ENCODE measurements around the gene ZFP91.

The ZFP91 gene

GRCh38 chr11:58609723-58610122 is 30.9 kb downstream of the ZFP91 start:
- Histone ChIP-seq H3K36me3 (ENCODE audit: control insufficient read depth in 2 of 2, insufficient read depth in 2 of 2, low read length in 2 of 2) (peaks cover 42% of the 10 kb centered on the region in 2 donors), H3K4me1 (ENCODE audit: control insufficient read depth in 2 of 2, insufficient read depth in 2 of 2, low read length in 2 of 2) (peaks cover 7 to 14% of the 10 kb centered on the region in 2 donors), H3K27ac (ENCODE audit: low read depth in 2 of 2, low read length in 2 of 2) (no peak overlapping the region), H3K9ac (ENCODE audit: low read depth in 1 of 2, low read length in 2 of 2) (no peak overlapping the region), H3K27me3 (ENCODE audit: control insufficient read depth in 2 of 2, insufficient read depth in 2 of 2, low read length in 2 of 2) (no peaks in the 10 kb centered on the region), H3K9me3 (ENCODE audit: control insufficient read depth in 2 of 2, low read length in 2 of 2) (no peaks in the 10 kb centered on the region), H3K4me3 (ENCODE audit: low read length in 2 of 2) (no peak overlapping the region)

DNA sequence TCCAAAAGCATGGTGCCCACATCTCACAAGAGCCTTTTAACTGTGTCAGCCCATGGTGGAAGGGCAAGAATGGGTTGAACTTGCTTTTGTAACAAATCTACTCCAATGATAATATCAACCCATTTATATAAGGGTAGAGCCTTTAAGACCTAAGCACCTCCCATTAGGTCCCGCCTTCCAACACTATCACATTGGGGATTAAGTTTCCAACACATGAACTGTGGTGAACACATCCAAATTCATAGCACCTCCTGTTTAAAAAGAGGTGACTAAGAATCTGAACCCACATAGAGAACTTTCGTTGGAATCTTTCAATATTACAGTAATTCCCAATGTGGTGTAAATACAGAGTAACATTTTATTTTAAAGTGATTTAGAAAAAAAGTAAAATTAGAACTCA is 34.4 kb downstream of the ZFP91 start:
- Histone ChIP-seq H3K36me3 (ENCODE audit: control insufficient read depth in 2 of 2, insufficient read depth in 2 of 2, low read length in 2 of 2) (peaks cover 69 to 73% of the 10 kb centered on the region in 2 donors), H3K9me3 (ENCODE audit: control insufficient read depth in 2 of 2, low read length in 2 of 2) (no peaks in the 10 kb centered on the region), H3K4me1 (ENCODE audit: control insufficient read depth in 2 of 2, insufficient read depth in 2 of 2, low read length in 2 of 2) (no peaks in the 10 kb centered on the region), H3K27ac (ENCODE audit: low read depth in 2 of 2, low read length in 2 of 2) (no peak overlapping the region), H3K4me3 (ENCODE audit: low read length in 2 of 2) (no peak overlapping the region), H3K27me3 (ENCODE audit: control insufficient read depth in 2 of 2, insufficient read depth in 2 of 2, low read length in 2 of 2) (no peaks in the 10 kb centered on the region), H3K9ac (ENCODE audit: low read depth in 1 of 2, low read length in 2 of 2) (no peak overlapping the region)

GRCh38 chr11:58615559-58615958 is 36.7 kb downstream of the ZFP91 start:
- Histone ChIP-seq H3K4me1 (ENCODE audit: control insufficient read depth in 2 of 2, insufficient read depth in 2 of 2, low read length in 2 of 2) (no peaks in the 10 kb centered on the region), H3K27me3 (ENCODE audit: control insufficient read depth in 2 of 2, insufficient read depth in 2 of 2, low read length in 2 of 2) (no peaks in the 10 kb centered on the region), H3K9ac (ENCODE audit: low read depth in 1 of 2, low read length in 2 of 2) (no peak overlapping the region), H3K36me3 (ENCODE audit: control insufficient read depth in 2 of 2, insufficient read depth in 2 of 2, low read length in 2 of 2) (peaks cover 76 to 83% of the 10 kb centered on the region in 2 donors), H3K4me3 (ENCODE audit: low read length in 2 of 2) (no peak overlapping the region), H3K27ac (ENCODE audit: low read depth in 2 of 2, low read length in 2 of 2) (no peak overlapping the region), H3K9me3 (ENCODE audit: control insufficient read depth in 2 of 2, low read length in 2 of 2) (no peaks in the 10 kb centered on the region)

GRCh38 chr11:58616594-58616993 is 37.7 kb downstream of the ZFP91 start:
- Histone ChIP-seq H3K9me3 (ENCODE audit: control insufficient read depth in 2 of 2, low read length in 2 of 2) (no peaks in the 10 kb centered on the region), H3K4me1 (ENCODE audit: control insufficient read depth in 2 of 2, insufficient read depth in 2 of 2, low read length in 2 of 2) (no peaks in the 10 kb centered on the region), H3K36me3 (ENCODE audit: control insufficient read depth in 2 of 2, insufficient read depth in 2 of 2, low read length in 2 of 2) (peaks cover 72 to 85% of the 10 kb centered on the region in 2 donors), H3K4me3 (ENCODE audit: low read length in 2 of 2) (no peak overlapping the region), H3K27ac (ENCODE audit: low read depth in 2 of 2, low read length in 2 of 2) (no peak overlapping the region), H3K9ac (ENCODE audit: low read depth in 1 of 2, low read length in 2 of 2) (no peak overlapping the region), H3K27me3 (ENCODE audit: control insufficient read depth in 2 of 2, insufficient read depth in 2 of 2, low read length in 2 of 2) (no peaks in the 10 kb centered on the region)

DNA sequence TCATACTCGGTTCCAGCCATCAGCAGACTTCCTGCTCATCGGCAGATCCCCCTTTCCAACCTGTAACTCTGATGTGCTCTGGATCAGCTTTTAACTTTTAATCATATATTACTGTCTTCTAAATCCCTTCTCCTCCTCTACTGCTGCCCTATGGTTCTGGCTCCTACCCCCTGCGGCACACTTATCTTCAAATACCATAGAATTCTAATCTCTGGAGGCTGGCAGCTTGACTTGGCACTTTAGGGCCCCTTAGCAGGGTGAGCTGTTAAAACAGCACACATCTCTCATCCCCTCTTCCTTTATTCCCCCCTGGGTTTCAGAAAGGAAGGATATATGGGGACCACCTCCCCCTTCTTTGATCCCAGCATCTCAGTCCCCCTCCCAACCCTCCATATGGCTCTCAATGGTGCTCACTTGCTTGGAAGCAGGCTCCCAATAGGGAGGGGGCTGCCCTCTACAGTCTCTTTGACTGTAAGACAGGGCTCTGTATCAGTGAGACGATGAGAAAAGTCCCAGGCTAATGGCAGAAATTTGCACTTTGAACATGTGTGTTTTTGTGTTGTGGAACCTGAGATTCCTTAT is 39.2 kb downstream of the ZFP91 start:
- Histone ChIP-seq H3K9me3 (ENCODE audit: control insufficient read depth in 2 of 2, low read length in 2 of 2) (no peaks in the 10 kb centered on the region), H3K9ac (ENCODE audit: low read depth in 1 of 2, low read length in 2 of 2) (no peak overlapping the region), H3K27me3 (ENCODE audit: control insufficient read depth in 2 of 2, insufficient read depth in 2 of 2, low read length in 2 of 2) (no peaks in the 10 kb centered on the region), H3K4me1 (ENCODE audit: control insufficient read depth in 2 of 2, insufficient read depth in 2 of 2, low read length in 2 of 2) (no peaks in the 10 kb centered on the region), H3K27ac (ENCODE audit: low read depth in 2 of 2, low read length in 2 of 2) (no peak overlapping the region), H3K36me3 (ENCODE audit: control insufficient read depth in 2 of 2, insufficient read depth in 2 of 2, low read length in 2 of 2) (peaks cover 68 to 81% of the 10 kb centered on the region in 2 donors), H3K4me3 (ENCODE audit: low read length in 2 of 2) (no peak overlapping the region)

GRCh38 chr11:58621586-58622262 is 42.9 kb downstream of the ZFP91 start:
- Histone ChIP-seq H3K27me3 (ENCODE audit: control insufficient read depth in 2 of 2, insufficient read depth in 2 of 2, low read length in 2 of 2) (no peaks in the 10 kb centered on the region), H3K4me3 (ENCODE audit: low read length in 2 of 2) (no peak overlapping the region), H3K9me3 (ENCODE audit: control insufficient read depth in 2 of 2, low read length in 2 of 2) (no peaks in the 10 kb centered on the region), H3K36me3 (ENCODE audit: control insufficient read depth in 2 of 2, insufficient read depth in 2 of 2, low read length in 2 of 2) (peaks cover 54 to 68% of the 10 kb centered on the region in 2 donors), H3K4me1 (ENCODE audit: control insufficient read depth in 2 of 2, insufficient read depth in 2 of 2, low read length in 2 of 2) (no peaks in the 10 kb centered on the region), H3K9ac (ENCODE audit: low read depth in 1 of 2, low read length in 2 of 2) (no peak overlapping the region), H3K27ac (ENCODE audit: low read depth in 2 of 2, low read length in 2 of 2) (no peak overlapping the region)

DNA sequence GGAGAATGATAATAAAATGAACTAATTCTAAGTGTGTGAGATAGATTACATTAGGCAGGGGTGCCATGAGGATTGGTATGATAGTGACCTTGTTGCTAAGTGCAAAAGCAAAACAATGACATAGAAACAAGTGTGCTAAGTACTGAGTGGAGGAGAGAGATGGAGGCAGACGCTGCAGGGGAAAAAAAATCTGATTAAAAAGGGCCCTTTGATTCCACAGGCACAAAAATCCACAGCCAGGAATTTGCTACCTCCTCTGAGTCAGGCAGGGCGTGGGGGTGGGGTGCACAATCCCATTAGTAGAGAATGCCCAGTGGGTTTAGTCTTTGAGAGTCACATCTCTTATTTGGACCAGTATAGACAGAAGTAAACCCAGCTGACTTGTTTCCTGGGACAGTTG is 43.5 kb downstream of the ZFP91 start, which contains the start of gene CNTF:
Gene CNTF (plus strand): TSS at position 322 of the 400 bp plus-strand sequence. CDS start 88 bp downstream, outside the sequence.
- Histone ChIP-seq H3K27me3 (ENCODE audit: control insufficient read depth in 2 of 2, insufficient read depth in 2 of 2, low read length in 2 of 2) (no peaks in the 10 kb centered on the region), H3K4me1 (ENCODE audit: control insufficient read depth in 2 of 2, insufficient read depth in 2 of 2, low read length in 2 of 2) (no peaks in the 10 kb centered on the region), H3K9ac (ENCODE audit: low read depth in 1 of 2, low read length in 2 of 2) (no peak within 1 kb of the TSS), H3K27ac (ENCODE audit: low read depth in 2 of 2, low read length in 2 of 2) (no peak within 1 kb of the TSS), H3K36me3 (ENCODE audit: control insufficient read depth in 2 of 2, insufficient read depth in 2 of 2, low read length in 2 of 2) (peaks cover 48 to 63% of the 10 kb centered on the region in 2 donors), H3K4me3 (ENCODE audit: low read length in 2 of 2) (no peak within 1 kb of the TSS), H3K9me3 (ENCODE audit: control insufficient read depth in 2 of 2, low read length in 2 of 2) (no peaks in the 10 kb centered on the region)

- Histone ChIP-seq H3K9me3 (ENCODE audit: control insufficient read depth in 2 of 2, low read length in 2 of 2) (no peaks in the 10 kb centered on the region), H3K27me3 (ENCODE audit: control insufficient read depth in 2 of 2, insufficient read depth in 2 of 2, low read length in 2 of 2) (no peaks in the 10 kb centered on the region), H3K4me3 (ENCODE audit: low read length in 2 of 2) (no peak overlapping the region), H3K9ac (ENCODE audit: low read depth in 1 of 2, low read length in 2 of 2) (no peak overlapping the region), H3K4me1 (ENCODE audit: control insufficient read depth in 2 of 2, insufficient read depth in 2 of 2, low read length in 2 of 2) (no peaks in the 10 kb centered on the region), H3K27ac (ENCODE audit: low read depth in 2 of 2, low read length in 2 of 2) (no peak overlapping the region), H3K36me3 (ENCODE audit: control insufficient read depth in 2 of 2, insufficient read depth in 2 of 2, low read length in 2 of 2) (peaks cover 31 to 39% of the 10 kb centered on the region in 2 donors)
Observed at GRCh38 chr11:58625086-58625485, 46.2 kb downstream of the ZFP91 start.

DNA sequence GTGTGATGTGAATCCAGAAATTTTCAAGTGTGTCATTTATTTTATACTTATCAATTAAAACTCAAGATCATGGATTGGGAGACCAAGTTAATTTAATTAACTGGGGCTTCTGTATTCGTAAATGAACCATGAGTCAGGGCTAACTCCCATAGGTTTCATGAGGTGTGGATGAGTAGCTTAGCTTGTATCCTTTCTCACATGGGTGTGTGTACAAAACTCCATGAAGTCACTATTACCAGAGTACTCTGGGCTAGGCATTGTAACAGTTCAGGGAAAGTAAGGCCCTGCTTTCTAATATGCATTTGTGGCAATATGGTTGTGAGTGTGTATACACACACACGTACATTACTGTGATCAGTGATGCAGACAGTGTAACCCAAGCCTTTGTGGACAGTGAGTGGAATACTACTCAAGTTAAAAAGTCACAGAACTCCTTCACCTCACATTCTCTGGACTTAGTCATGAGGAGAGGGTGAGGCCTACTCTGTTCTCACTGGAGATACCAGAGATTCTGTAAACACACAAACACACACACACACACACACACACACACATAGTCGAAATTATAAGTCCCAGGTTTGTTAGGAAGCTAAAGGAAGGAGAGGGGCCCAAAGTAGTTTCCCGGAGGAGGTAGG is 47.1 kb downstream of the ZFP91 start:
- Histone ChIP-seq H3K4me3 (ENCODE audit: low read length in 2 of 2) (no peak overlapping the region), H3K9me3 (ENCODE audit: control insufficient read depth in 2 of 2, low read length in 2 of 2) (no peaks in the 10 kb centered on the region), H3K27me3 (ENCODE audit: control insufficient read depth in 2 of 2, insufficient read depth in 2 of 2, low read length in 2 of 2) (no peaks in the 10 kb centered on the region), H3K4me1 (ENCODE audit: control insufficient read depth in 2 of 2, insufficient read depth in 2 of 2, low read length in 2 of 2) (no peaks in the 10 kb centered on the region), H3K27ac (ENCODE audit: low read depth in 2 of 2, low read length in 2 of 2) (no peak overlapping the region), H3K9ac (ENCODE audit: low read depth in 1 of 2, low read length in 2 of 2) (no peak overlapping the region), H3K36me3 (ENCODE audit: control insufficient read depth in 2 of 2, insufficient read depth in 2 of 2, low read length in 2 of 2) (peaks cover 27 to 32% of the 10 kb centered on the region in 2 donors)

GRCh38 chr11:58626934-58627483 is 48.1 kb downstream of the ZFP91 start:
- peaks cover 26 to 27% of the 10 kb centered on the region in 2 donors for H3K36me3 ChIP-seq (ENCODE audit: control insufficient read depth in 2 of 2, insufficient read depth in 2 of 2, low read length in 2 of 2)
- no peak overlapping the region for H3K4me3 ChIP-seq (ENCODE audit: low read length in 2 of 2)
- no peak overlapping the region for H3K27ac ChIP-seq (ENCODE audit: low read depth in 2 of 2, low read length in 2 of 2)
- H3K4me1 ChIP-seq (ENCODE audit: control insufficient read depth in 2 of 2, insufficient read depth in 2 of 2, low read length in 2 of 2) = no peaks in the 10 kb centered on the region
- no peaks in the 10 kb centered on the region for H3K27me3 ChIP-seq (ENCODE audit: control insufficient read depth in 2 of 2, insufficient read depth in 2 of 2, low read length in 2 of 2)
- no peaks in the 10 kb centered on the region for H3K9me3 ChIP-seq (ENCODE audit: control insufficient read depth in 2 of 2, low read length in 2 of 2)
- no peak overlapping the region for H3K9ac ChIP-seq (ENCODE audit: low read depth in 1 of 2, low read length in 2 of 2)

Measured in mucosa of rectum (tissue), 2 donors.